ENCODE data around the gene CTSW. TPM values are rescaled to one million over a fixed set of nuclear protein-coding genes. Genes with fewer than 3 reads are reported as not detected.

Gene CTSW
- total RNA-seq, 1 experiment from 2014 or later, result not detected

DNA sequence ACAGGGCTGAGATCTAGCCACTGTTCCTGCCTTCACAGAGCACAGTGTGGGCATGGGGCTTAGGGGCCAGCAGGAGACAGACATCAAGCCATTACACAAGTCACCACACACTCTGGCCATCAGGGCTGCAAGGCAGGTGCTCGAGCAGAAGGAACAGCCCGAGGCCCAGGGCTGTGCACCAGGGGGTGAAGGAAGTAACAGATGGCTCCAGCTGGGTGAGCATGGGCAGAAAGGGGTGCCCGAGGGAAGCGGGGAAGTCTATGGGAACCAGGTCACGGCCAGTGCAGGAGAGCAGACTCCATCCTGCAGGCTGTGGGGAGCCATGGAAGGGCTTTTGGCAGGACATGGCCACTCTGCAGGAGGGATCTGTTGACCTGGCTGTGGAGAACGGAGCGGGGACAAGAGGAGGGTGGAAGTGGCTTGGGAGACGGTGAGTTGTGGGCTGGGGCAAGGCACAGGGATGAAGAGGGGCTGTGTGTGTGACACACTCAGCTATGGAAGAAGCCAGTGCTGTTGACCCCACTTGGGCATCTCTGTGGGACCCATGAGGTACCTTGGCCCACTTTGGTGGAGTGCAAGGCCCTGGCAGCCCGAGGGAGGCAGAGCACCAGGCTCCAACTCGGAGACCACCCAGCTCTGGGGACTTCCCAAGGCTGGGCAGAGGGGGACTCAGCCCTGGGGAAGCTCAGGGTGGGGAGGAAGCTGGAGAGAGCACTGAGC is 35.6 kb downstream of the CTSW start:
- Histone ChIP-seq H3K4me3 (ENCODE audit: low read depth in 2 of 2, low read length in 2 of 2) (peak overlapping the region in 1 of 2 experiments; percentile 97; a peak in 1 of 4 replicates), H3K27ac (ENCODE audit: low read length) (peak overlapping the region; percentile 99), H3K36me3 (ENCODE audit: control insufficient read depth, insufficient read depth, low read length) (peaks cover 3% of the 10 kb centered on the region; the same call in 1 of the 2 replicates), H3K4me1 (ENCODE audit: control insufficient read depth, insufficient read depth, low read length) (peaks cover 78% of the 10 kb centered on the region), H3K27me3 (ENCODE audit: control insufficient read depth, insufficient read depth, low read length) (no peaks in the 10 kb centered on the region), H3K9me3 (ENCODE audit: control insufficient read depth, insufficient read depth, low read depth, low read length) (no peaks in the 10 kb centered on the region)
- BruUV-seq (replicated peaks), result no TSS peak
- TF ChIP-seq REST (IDR thresholded peaks at IDR 0.05; ENCODE audit: insufficient read depth in 1 of 2, low read depth in 2 of 2, low read length in 1 of 2), result no peak
- peak; percentile 16; the same call in 1 of the 2 replicates for TF ChIP-seq TCF7L2 (IDR thresholded peaks at IDR 0.05; ENCODE audit: low read depth, low read length)
- in situ Hi-C loops (cut with HindIII; ENCODE audit: low pct_unique_long_range_greater_than_20kb, low sequenced_read_pairs), result no loop called here
- ATAC-seq, result peak; percentile 0
- CTCF ChIA-PET, result interaction anchor here (0.6 to 1.5 kb wide), 6 partner anchors 15 to 86 kb away, joined by 3 to 10 read pairs (median 4); partner anchors contain the start of genes CCDC85B, FIBP and FOSL1
- POLR2A ChIA-PET, result interaction anchor here (0.8 to 3.8 kb wide), 8 partner anchors 9 to 27 kb away, joined by 3 to 35 read pairs (median 6); partner anchors contain the start of genes FIBP and FOSL1
- no peak for DNase-seq (ENCODE audit: low read depth, low spot score)
- intact Hi-C loops (cut with micrococcal nuclease; ENCODE audit: unreplicated experiment), result no loop called here

DNA sequence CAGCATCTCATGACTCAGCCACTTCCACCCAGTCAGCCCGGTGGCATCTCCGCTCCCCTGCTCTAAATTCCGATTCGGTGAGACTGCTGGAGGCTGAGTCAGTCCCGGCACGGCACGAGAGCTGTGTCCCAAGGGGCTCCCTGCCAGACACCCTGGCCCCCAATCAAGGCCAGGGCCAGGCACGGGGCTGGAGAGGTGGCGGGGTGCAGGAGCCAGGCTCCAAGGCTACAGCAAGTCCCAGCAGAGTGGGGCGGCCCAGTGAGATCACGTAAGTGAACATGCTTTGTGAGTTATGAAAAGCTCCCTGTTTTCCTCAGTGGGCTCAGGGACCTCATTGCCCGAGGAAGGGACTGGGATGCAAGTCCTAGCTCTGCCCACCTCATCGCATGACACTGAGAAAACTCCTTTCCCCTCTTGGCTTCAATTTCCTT is 36.2 kb downstream of the CTSW start:
- intact Hi-C loops (cut with micrococcal nuclease; ENCODE audit: unreplicated experiment), result no loop called here
- peaks cover 77% of the 10 kb centered on the region for H3K4me1 ChIP-seq (ENCODE audit: control insufficient read depth, insufficient read depth, low read length)
- H3K27me3 ChIP-seq (ENCODE audit: control insufficient read depth, insufficient read depth, low read length), result no peaks in the 10 kb centered on the region
- peak overlapping the region; percentile 99 for H3K27ac ChIP-seq (ENCODE audit: low read length)
- H3K4me3 ChIP-seq (ENCODE audit: low read depth in 2 of 2, low read length in 2 of 2), result peak overlapping the region; percentile 0 to 97; a peak in 2 of 4 replicates
- BruUV-seq (replicated peaks), result no TSS peak
- in situ Hi-C loops (cut with HindIII; ENCODE audit: low pct_unique_long_range_greater_than_20kb, low sequenced_read_pairs), result no loop called here
- ChIA-PET CTCF (interaction anchor here (0.6 to 1.5 kb wide), 4 partner anchors 15 to 85 kb away, joined by 3 to 5 read pairs (median 4); partner anchors contain the start of genes CCDC85B, FIBP and FOSL1), POLR2A (interaction anchor here (0.6 to 3.8 kb wide), 8 partner anchors 9 to 1724 kb away, joined by 3 to 35 read pairs (median 8); partner anchors contain the start of genes FIBP and FOSL1)
- H3K9me3 ChIP-seq (ENCODE audit: control insufficient read depth, insufficient read depth, low read depth, low read length), result no peaks in the 10 kb centered on the region
- peaks cover 3% of the 10 kb centered on the region; the same call in 1 of the 2 replicates for H3K36me3 ChIP-seq (ENCODE audit: control insufficient read depth, insufficient read depth, low read length)
- peak; percentile 62 for ATAC-seq
- DNase-seq (ENCODE audit: low read depth, low spot score), result peak; percentile 92
- peak in 1 of 2 experiments; percentile 70; a peak in 1 of 4 replicates for TF ChIP-seq REST (IDR thresholded peaks at IDR 0.05; ENCODE audit: insufficient read depth in 1 of 2, low read depth in 2 of 2, low read length in 1 of 2)
- TF ChIP-seq CTCF (IDR thresholded peaks at IDR 0.05), result no peak
- TF ChIP-seq SIN3A (IDR thresholded peaks at IDR 0.05; ENCODE audit: borderline replicate concordance, insufficient read depth, low read depth, low read length), result peak; percentile 75; the same call in 1 of the 2 replicates
- TF ChIP-seq TCF7L2 (IDR thresholded peaks at IDR 0.05; ENCODE audit: low read depth, low read length), result no peak
- peak; percentile 84 for TF ChIP-seq POLR2AphosphoS5 (IDR thresholded peaks at IDR 0.05; ENCODE audit: low read depth, low read length)

All from Panc1 (cell line).